HCT116 (cell line): ENCODE data around the gene LCN15. TPM values are rescaled to one million over a fixed set of nuclear protein-coding genes. Genes with fewer than 3 reads are reported as not detected.

Source experiments
- ATAC-seq: fragments of 200-7000 bp; cut with Tn5 transposase; 2 replicates; pipeline ENCODE4 v1.9.1; 2020; ENCODE audit warnings: mild to moderate bottlenecking, moderate library complexity
- BruUV-seq: library from RNA; stranded (reverse); fragments of 400-500 nt; replicated peaks from 2 replicates; lab custom pipeline; 2021; lab: Mats Ljungman, UMichigan
- CTCF ChIA-PET: fragments of 300-600 bp; sonication (Branson Sonifier 250); formaldehyde crosslinking; loops from one replicate; lab custom pipeline; 2021; ENCODE audit warnings: antibody characterized with exemption; lab: Charles Lee
- POLR2A ChIA-PET: fragments of 300-600, 350-600 bp; sonication (Branson Sonifier 250); formaldehyde crosslinking; loops from one replicate; lab custom pipeline; 2021; ENCODE audit warnings: antibody characterized with exemption; lab: Charles Lee
- RAD21 ChIA-PET, 2 experiments: fragments of 300-600 bp; sonication (Branson Sonifier 250); formaldehyde crosslinking; loops; one replicate each; lab custom pipeline; 2023; ENCODE audit warnings: low total read pairs in 2 of 2; ENCODE audit not compliant: uncharacterized antibody in 2 of 2, unreplicated experiment in 2 of 2, low non-redundant PET in 1 of 2; lab: Charles Lee
- DNase-seq: peaks from one replicate; pipeline ENCODE4 v3.0.0-alpha.2; 2010; ENCODE audit warnings: low read depth, low spot score
- H2AFZ ChIP-seq: fragments of 200-600 bp; shearing (Covaris generic), sonication (generic); 2 replicates; pipeline ENCODE4 v1.6.1; 2017; ENCODE audit warnings: low read depth, mixed run types, mixed read lengths, antibody characterized with exemption, low read length; ENCODE audit not compliant: poor library complexity, severe bottlenecking
- H3K27ac ChIP-seq: 2 replicates; pipeline ENCODE4 v1.5.1; 2012; ENCODE audit warnings: low read depth, low read length
- H3K27me3 ChIP-seq: fragments of 200-600 bp; sonication (generic); 2 replicates; pipeline ENCODE4 v1.6.1; 2016; ENCODE audit warnings: mixed run types, low read length, mixed read lengths; ENCODE audit not compliant: insufficient read depth
- H3K36me3 ChIP-seq, 2 experiments: fragments of 200-500 bp in 1 of 2; fragments of 200-600 bp in 1 of 2; sonication (Bioruptor generic) in 1 of 2; sonication (generic) in 1 of 2; 2 replicates each; pipeline versions ENCODE4 v1.5.1 to v1.6.1; 2014 to 2016; ENCODE audit warnings: low read length in 2 of 2, inconsistent platforms in 1 of 2, mixed read lengths in 1 of 2, mixed run types in 1 of 2; ENCODE audit not compliant: insufficient read depth in 2 of 2, control insufficient read depth in 1 of 2
- H3K4me1 ChIP-seq, 2 experiments: fragments of 200-600 bp in 1 of 2; sonication (generic) in 1 of 2; 2 replicates each; pipeline versions ENCODE4 v1.5.1 to v1.6.1; 2012 to 2017; ENCODE audit warnings: low read length in 2 of 2, inconsistent platforms in 1 of 2, mild to moderate bottlenecking in 1 of 2, mixed read lengths in 1 of 2, mixed run types in 1 of 2, moderate library complexity in 1 of 2; ENCODE audit not compliant: insufficient read depth in 2 of 2, control insufficient read depth in 1 of 2
- H3K4me2 ChIP-seq: fragments of 200-600 bp; sonication (generic); 2 replicates; pipeline ENCODE4 v1.6.1; 2017; ENCODE audit warnings: mixed run types, low read length, mixed read lengths
- H3K4me3 ChIP-seq, 2 experiments: fragments of 200-600 bp in 1 of 2; sonication (generic) in 1 of 2; replicated peaks in 1 of 2; 2 replicates each; pipeline ENCODE4 v1.5.1; 2011 to 2016; ENCODE audit warnings: low read length in 2 of 2, control low read depth in 1 of 2, low read depth in 1 of 2, mild to moderate bottlenecking in 1 of 2, mixed read lengths in 1 of 2, mixed run types in 1 of 2
- H3K79me2 ChIP-seq: fragments of 200-600 bp; sonication (generic); 2 replicates; pipeline ENCODE4 v1.6.1; 2017; ENCODE audit warnings: mild to moderate bottlenecking, mixed run types, low read length, moderate library complexity, mixed read lengths; ENCODE audit not compliant: insufficient read depth
- H3K9ac ChIP-seq: fragments of 200-600 bp; sonication (generic); 2 replicates; pipeline ENCODE4 v1.6.1; 2016; ENCODE audit warnings: low read length, mixed read lengths
- H3K9me2 ChIP-seq: fragments of 200-600 bp; sonication (generic), shearing (Covaris generic); 2 replicates; pipeline ENCODE4 v1.6.1; 2017; ENCODE audit warnings: mixed run types, mild to moderate bottlenecking, moderate library complexity; ENCODE audit not compliant: insufficient read depth
- H3K9me3 ChIP-seq, 2 experiments: fragments of 200-500 bp in 1 of 2; fragments of 200-600 bp in 1 of 2; sonication (Bioruptor generic) in 1 of 2; sonication (generic) in 1 of 2; 2 replicates each; pipeline ENCODE4 v1.6.1; 2014 to 2017; ENCODE audit warnings: low read length in 2 of 2, mixed read lengths in 2 of 2, inconsistent platforms in 1 of 2, low read depth in 1 of 2, mild to moderate bottlenecking in 1 of 2, mixed run types in 1 of 2, moderate library complexity in 1 of 2; ENCODE audit not compliant: control insufficient read depth in 1 of 2, insufficient read depth in 1 of 2
- H4K20me1 ChIP-seq: fragments of 200-600 bp; sonication (generic), shearing (Covaris generic); 2 replicates; pipeline ENCODE4 v1.6.1; 2017; ENCODE audit warnings: mixed run types, mild to moderate bottlenecking, moderate library complexity; ENCODE audit not compliant: insufficient read depth
- CBX3 ChIP-seq: IDR thresholded peaks from 2 replicates; pipeline ENCODE4 v1.6.1; 2012; ENCODE audit warnings: low read depth
- CEBPB ChIP-seq: IDR thresholded peaks from 2 replicates; pipeline ENCODE4 v1.6.1; 2012; ENCODE audit warnings: low read depth
- EGR1 ChIP-seq: IDR thresholded peaks from 2 replicates; pipeline ENCODE4 v1.6.1; 2012; ENCODE audit warnings: low read depth
- EZH2 ChIP-seq: fragments of 200-600 bp; sonication (generic); IDR thresholded peaks from 2 replicates; pipeline ENCODE4 v1.6.1; 2017; ENCODE audit warnings: antibody characterized with exemption, mixed run types
- EZH2phosphoT487 ChIP-seq: fragments of 200-600 bp; IDR thresholded peaks from 2 replicates; pipeline ENCODE4 v1.6.1; 2018; ENCODE audit warnings: antibody characterized with exemption, borderline replicate concordance
- JUND ChIP-seq: IDR thresholded peaks from 2 replicates; pipeline ENCODE4 v1.6.1; 2012
- POLR2A ChIP-seq: IDR thresholded peaks from 2 replicates; pipeline ENCODE4 v1.7.0; 2011; ENCODE audit warnings: borderline replicate concordance; ENCODE audit not compliant: insufficient read depth, insufficient read length; ENCODE audit errors: extremely low read depth
- SIN3A ChIP-seq: IDR thresholded peaks from 2 replicates; pipeline ENCODE4 v1.6.1; 2012; ENCODE audit warnings: low read depth
- SRF ChIP-seq: IDR thresholded peaks from 2 replicates; pipeline ENCODE4 v1.6.1; 2012; ENCODE audit warnings: low read depth
- TCF7L2 ChIP-seq: IDR thresholded peaks from 2 replicates; pipeline ENCODE4 v1.7.0; 2011; ENCODE audit warnings: borderline replicate concordance, inconsistent platforms; ENCODE audit not compliant: insufficient read depth, insufficient read length; ENCODE audit errors: extremely low read depth
- YY1 ChIP-seq: IDR thresholded peaks from 2 replicates; pipeline ENCODE4 v1.6.1; 2011; ENCODE audit warnings: low read length, low read depth, moderate library complexity, mild to moderate bottlenecking; ENCODE audit not compliant: insufficient replicate concordance; ENCODE audit errors: extremely low read depth
- ZBTB33 ChIP-seq: IDR thresholded peaks from 2 replicates; pipeline ENCODE4 v1.6.1; 2011; ENCODE audit warnings: mild to moderate bottlenecking, low read length, moderate library complexity; ENCODE audit not compliant: insufficient replicate concordance; ENCODE audit errors: extremely low read depth
- ZFX ChIP-seq: fragments of 450-650 bp; IDR thresholded peaks from 2 replicates; pipeline ENCODE4 v1.6.1; 2017
- ZNF274 ChIP-seq: fragments of 200-500 bp; sonication (Bioruptor generic); IDR thresholded peaks from 2 replicates; pipeline ENCODE4 v1.6.1; 2014; ENCODE audit warnings: mild to moderate bottlenecking, low read depth, low read length, inconsistent platforms
- intact Hi-C: fragments of 100-400 bp; cut with micrococcal nuclease; formaldehyde crosslinking; loops from 2 replicates; pipeline ENCODE4 v1.10.0; 2022
- total RNA-seq: library from RNA; stranded (reverse); gene quantifications from one replicate; pipeline ENCODE4 v1.2.1, GENCODE V29; 2021; ENCODE audit not compliant: unreplicated experiment
- TF ChIP-seq, protein P1 (sequence below): IDR thresholded peaks from 2 replicates; pipeline ENCODE4 v1.6.1; 2012; ENCODE audit warnings: low read depth

Gene LCN15
- total RNA-seq, 1 experiment from 2014 or later = 0.76 TPM

DNA sequence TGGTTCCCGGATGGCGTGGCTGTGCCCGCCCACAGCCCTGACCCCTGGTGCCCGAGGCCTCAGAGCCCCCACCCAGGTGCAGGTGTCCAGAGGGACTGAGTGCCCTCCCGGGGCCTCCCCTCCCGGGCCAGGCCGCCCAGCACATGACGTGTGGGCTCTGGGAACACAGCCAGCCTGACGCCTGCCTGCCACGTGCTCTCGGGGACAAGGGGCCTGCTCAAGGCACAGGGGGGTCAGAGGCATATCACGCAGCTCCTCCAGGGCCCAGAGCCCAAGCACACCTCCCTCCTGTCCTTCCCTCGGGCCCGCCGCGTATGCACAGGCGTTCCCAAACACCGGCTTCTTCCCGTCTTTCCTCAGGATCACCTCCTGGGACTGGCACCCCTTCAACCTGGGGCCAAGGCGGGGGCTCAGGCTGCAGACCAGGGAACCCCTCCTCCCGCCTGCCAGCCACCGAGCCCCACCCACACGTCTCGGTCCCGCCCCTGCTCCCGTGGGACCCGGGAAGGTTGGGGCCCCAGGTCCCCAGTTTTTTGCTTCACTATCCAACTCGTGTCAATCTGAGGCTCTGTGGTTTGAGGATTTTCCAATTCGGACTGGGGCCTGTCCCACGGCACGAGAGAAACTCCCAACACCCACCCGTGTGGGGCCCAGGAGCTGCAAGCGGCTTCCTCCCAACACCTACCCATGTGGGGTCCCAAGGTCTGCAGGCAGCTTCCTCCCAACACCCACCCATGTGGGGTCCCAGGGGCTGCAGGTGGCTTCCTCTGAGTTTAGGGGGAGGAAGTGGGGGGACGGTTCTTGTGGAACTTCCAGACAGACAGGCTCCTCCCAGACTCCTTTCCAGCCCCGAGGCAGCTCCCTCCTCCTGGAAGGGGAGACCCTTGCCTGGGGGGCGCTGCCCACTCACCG, 23.1 kb downstream of the LCN15 start:
- TF ChIP-seq ZBTB33 (no peak), SRF (no peak), CBX3 (no peak), JUND (no peak), EZH2 (no peak), YY1 (no peak), EZH2phosphoT487 (no peak), ZNF274 (no peak), POLR2A (no peak), ZFX (no peak), CEBPB (no peak), SIN3A (no peak), EGR1 (no peak), TCF7L2 (no peak)
- TF ChIP-seq, protein P1, sequence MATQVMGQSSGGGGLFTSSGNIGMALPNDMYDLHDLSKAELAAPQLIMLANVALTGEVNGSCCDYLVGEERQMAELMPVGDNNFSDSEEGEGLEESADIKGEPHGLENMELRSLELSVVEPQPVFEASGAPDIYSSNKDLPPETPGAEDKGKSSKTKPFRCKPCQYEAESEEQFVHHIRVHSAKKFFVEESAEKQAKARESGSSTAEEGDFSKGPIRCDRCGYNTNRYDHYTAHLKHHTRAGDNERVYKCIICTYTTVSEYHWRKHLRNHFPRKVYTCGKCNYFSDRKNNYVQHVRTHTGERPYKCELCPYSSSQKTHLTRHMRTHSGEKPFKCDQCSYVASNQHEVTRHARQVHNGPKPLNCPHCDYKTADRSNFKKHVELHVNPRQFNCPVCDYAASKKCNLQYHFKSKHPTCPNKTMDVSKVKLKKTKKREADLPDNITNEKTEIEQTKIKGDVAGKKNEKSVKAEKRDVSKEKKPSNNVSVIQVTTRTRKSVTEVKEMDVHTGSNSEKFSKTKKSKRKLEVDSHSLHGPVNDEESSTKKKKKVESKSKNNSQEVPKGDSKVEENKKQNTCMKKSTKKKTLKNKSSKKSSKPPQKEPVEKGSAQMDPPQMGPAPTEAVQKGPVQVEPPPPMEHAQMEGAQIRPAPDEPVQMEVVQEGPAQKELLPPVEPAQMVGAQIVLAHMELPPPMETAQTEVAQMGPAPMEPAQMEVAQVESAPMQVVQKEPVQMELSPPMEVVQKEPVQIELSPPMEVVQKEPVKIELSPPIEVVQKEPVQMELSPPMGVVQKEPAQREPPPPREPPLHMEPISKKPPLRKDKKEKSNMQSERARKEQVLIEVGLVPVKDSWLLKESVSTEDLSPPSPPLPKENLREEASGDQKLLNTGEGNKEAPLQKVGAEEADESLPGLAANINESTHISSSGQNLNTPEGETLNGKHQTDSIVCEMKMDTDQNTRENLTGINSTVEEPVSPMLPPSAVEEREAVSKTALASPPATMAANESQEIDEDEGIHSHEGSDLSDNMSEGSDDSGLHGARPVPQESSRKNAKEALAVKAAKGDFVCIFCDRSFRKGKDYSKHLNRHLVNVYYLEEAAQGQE = no peak
- TF ChIP-seq, all 23 proteins: peak for 0
- ChIA-PET CTCF (no interaction called here), POLR2A (no interaction called here)

More for the DNA sequence above, 23.1 kb downstream of the LCN15 start:
- no peak for ATAC-seq
- Histone ChIP-seq H3K9me3 (no peaks in the 10 kb centered on the region), H3K27me3 (no peaks in the 10 kb centered on the region), H3K79me2 (no peaks in the 10 kb centered on the region), H2AFZ (no peak overlapping the region), H3K9ac (no peak overlapping the region), H3K4me2 (no peak overlapping the region), H3K4me3 (no peak overlapping the region), H3K27ac (no peak overlapping the region), H3K4me1 (no peaks in the 10 kb centered on the region), H3K9me2 (no peaks in the 10 kb centered on the region), H3K36me3 (no peaks in the 10 kb centered on the region), H4K20me1 (no peaks in the 10 kb centered on the region)
- no peak for DNase-seq
- no TSS peak for BruUV-seq
- RAD21 ChIA-PET = no interaction called here
- intact Hi-C loops = no loop called here
